SK-N-SH (cell line): ENCODE data around the gene NT5DC3. TPM values are rescaled to one million over a fixed set of nuclear protein-coding genes. Genes with fewer than 3 reads are reported as not detected.

Experiments
- CTCF ChIA-PET: fragments of 300-600, 350-600 bp; formaldehyde crosslinking; extraction: SDS; loops from one replicate; lab custom pipeline; 2021; lab: Yijun Ruan, JAX
- POLR2A ChIA-PET: fragments of 350-600 bp; sonication (Branson Sonifier 250); formaldehyde crosslinking; extraction: SDS; loops from one replicate; lab custom pipeline; 2020; ENCODE audit warnings: antibody characterized with exemption, inconsistent platforms; lab: Yijun Ruan, JAX
- DNase-seq: peaks from one replicate; pipeline ENCODE4 v3.0.0; 2012
- H2AFZ ChIP-seq: fragments of 200-600 bp; sonication (generic); 2 replicates; pipeline ENCODE4 v1.8.1; 2016; ENCODE audit warnings: antibody characterized with exemption, mild to moderate bottlenecking, low read depth
- H3F3A ChIP-seq: fragments of 200-600 bp; sonication (generic); replicated peaks from 2 replicates; pipeline ENCODE3; 2016; ENCODE audit warnings: antibody characterized with exemption, mild to moderate bottlenecking; ENCODE audit not compliant: insufficient read depth
- H3K27ac ChIP-seq, 2 experiments: fragments of 200-500 bp in 1 of 2; fragments of 200-600 bp in 1 of 2; sonication (Bioruptor generic) in 1 of 2; sonication (generic), shearing (Covaris generic) in 1 of 2; 2 replicates each; pipeline versions ENCODE4 v1.5.1 to v1.6.1; 2014 to 2016; ENCODE audit warnings: low read depth in 2 of 2, inconsistent platforms in 1 of 2, low read length in 1 of 2, mild to moderate bottlenecking in 1 of 2, mixed read lengths in 1 of 2
- H3K27me3 ChIP-seq: fragments of 200-600 bp; sonication (generic), shearing (Covaris generic); 2 replicates; pipeline ENCODE4 v1.6.1; 2016; ENCODE audit warnings: mixed run types; ENCODE audit not compliant: insufficient read depth
- H3K36me3 ChIP-seq, 2 experiments: fragments of 200-500 bp in 1 of 2; fragments of 200-600 bp in 1 of 2; sonication (Bioruptor generic) in 1 of 2; sonication (generic) in 1 of 2; replicated peaks in 1 of 2; 2 replicates each; pipeline versions ENCODE3 to v1.5.1; 2014 to 2016; ENCODE audit warnings: low read length in 1 of 2, mild to moderate bottlenecking in 1 of 2; ENCODE audit not compliant: insufficient read depth in 2 of 2, control insufficient read depth in 1 of 2
- H3K4me1 ChIP-seq, 2 experiments: fragments of 200-500 bp in 1 of 2; fragments of 200-600 bp in 1 of 2; sonication (Bioruptor generic) in 1 of 2; sonication (generic), shearing (Covaris generic) in 1 of 2; 2 replicates each; pipeline versions ENCODE4 v1.5.1 to v1.6.1; 2014 to 2016; ENCODE audit warnings: low read depth in 1 of 2, low read length in 1 of 2, mixed run types in 1 of 2; ENCODE audit not compliant: insufficient read depth in 2 of 2, control insufficient read depth in 1 of 2
- H3K4me2 ChIP-seq: fragments of 200-600 bp; sonication (generic), shearing (Covaris generic); 2 replicates; pipeline ENCODE4 v1.6.1; 2017; ENCODE audit warnings: mixed run types
- H3K4me3 ChIP-seq, 2 experiments: fragments of 200-500 bp in 1 of 2; fragments of 200-600 bp in 1 of 2; sonication (Bioruptor generic) in 1 of 2; sonication (generic), shearing (Covaris generic) in 1 of 2; 2 replicates each; pipeline versions ENCODE4 v1.5.1 to v1.8.1; 2014 to 2016; ENCODE audit warnings: low read depth in 2 of 2, inconsistent platforms in 1 of 2, low read length in 1 of 2, mild to moderate bottlenecking in 1 of 2, mixed read lengths in 1 of 2, moderate library complexity in 1 of 2
- H3K79me2 ChIP-seq: fragments of 200-600 bp; sonication (generic); 2 replicates; pipeline ENCODE4 v1.8.1; 2017; ENCODE audit warnings: mild to moderate bottlenecking; ENCODE audit not compliant: insufficient read depth
- H3K9ac ChIP-seq: fragments of 200-600 bp; sonication (generic); 2 replicates; pipeline ENCODE4 v1.6.1; 2017; ENCODE audit warnings: mixed run types
- H3K9me2 ChIP-seq: fragments of 200-600 bp; sonication (generic); 2 replicates; pipeline ENCODE4 v1.6.1; 2017; ENCODE audit warnings: mixed run types
- H3K9me3 ChIP-seq: fragments of 200-600 bp; sonication (generic); 2 replicates; pipeline ENCODE4 v1.6.1; 2017; ENCODE audit warnings: mixed run types, mild to moderate bottlenecking, moderate library complexity
- H4K20me1 ChIP-seq: fragments of 200-600 bp; sonication (generic); 2 replicates; pipeline ENCODE4 v1.6.1; 2017; ENCODE audit warnings: mild to moderate bottlenecking, mixed run types; ENCODE audit not compliant: insufficient read depth
- CHD2 ChIP-seq: fragments of 150-350 bp; IDR thresholded peaks from 2 replicates; pipeline ENCODE4 v1.6.1; 2018; ENCODE audit warnings: low read length; ENCODE audit not compliant: partially characterized antibody
- ELF1 ChIP-seq: IDR thresholded peaks from 2 replicates; pipeline ENCODE4 v1.4.0; 2012
- EP300 ChIP-seq, 2 experiments: IDR thresholded peaks; 2 replicates each; pipeline versions ENCODE4 v1.4.0 to v1.6.1; 2012; ENCODE audit warnings: borderline replicate concordance in 1 of 2, low read depth in 1 of 2, low read length in 1 of 2
- EZH2phosphoT487 ChIP-seq: fragments of 200-600 bp; sonication (generic); IDR thresholded peaks from 2 replicates; pipeline ENCODE4 v1.6.1; 2017; ENCODE audit warnings: low read depth, mixed run types, mild to moderate bottlenecking, antibody characterized with exemption, moderate library complexity, borderline replicate concordance
- IRF3 ChIP-seq: fragments of 150-350 bp; IDR thresholded peaks from 2 replicates; pipeline ENCODE4 v1.6.1; 2016; ENCODE audit warnings: mild to moderate bottlenecking, low read depth, low read length
- MXI1 ChIP-seq: IDR thresholded peaks from 2 replicates; pipeline ENCODE4 v1.6.1; 2012; ENCODE audit warnings: mild to moderate bottlenecking, low read depth, low read length, improper control_type of control experiment
- PBX3 ChIP-seq: IDR thresholded peaks from 2 replicates; pipeline ENCODE4; 2012
- POLR2AphosphoS5 ChIP-seq: IDR thresholded peaks from 2 replicates; pipeline ENCODE4 v1.6.1; 2012; ENCODE audit warnings: low read depth, low read length
- RFX5 ChIP-seq: IDR thresholded peaks from 2 replicates; pipeline ENCODE4 v1.6.1; 2012; ENCODE audit warnings: mild to moderate bottlenecking, improper control_type of control experiment, low read length
- SIN3A ChIP-seq: IDR thresholded peaks from 2 replicates; pipeline ENCODE4 v1.6.1; 2012; ENCODE audit warnings: low read depth, mild to moderate bottlenecking, low read length, moderate library complexity, borderline replicate concordance
- SMC3 ChIP-seq: IDR thresholded peaks from 2 replicates; pipeline ENCODE4 v1.6.1; 2012; ENCODE audit warnings: low read depth, low read length, improper control_type of control experiment
- TAF1 ChIP-seq: IDR thresholded peaks from 2 replicates; pipeline ENCODE4 v1.6.1; 2012; ENCODE audit warnings: low read depth, mild to moderate bottlenecking, low read length, moderate library complexity, borderline replicate concordance
- USF2 ChIP-seq: fragments of 150-350 bp; IDR thresholded peaks from 2 replicates; pipeline ENCODE4 v1.6.1; 2017; ENCODE audit warnings: antibody characterized with exemption, low read length, low read depth, borderline replicate concordance
- polyA plus RNA-seq, 3 experiments: library from polyadenylated mRNA; depleted of rRNA; stranded (reverse); fragments of >200 nt; gene quantifications; 2 replicates each; pipeline ENCODE4 v1.2.3, GENCODE V29; 2012
- TF ChIP-seq, protein P1 (sequence below): IDR thresholded peaks from 2 replicates; pipeline ENCODE4 v1.6.1; 2012; ENCODE audit warnings: mild to moderate bottlenecking, low read depth, low read length, moderate library complexity
- TF ChIP-seq, protein P2 (sequence below): IDR thresholded peaks from 2 replicates; pipeline ENCODE4 v1.4.0; 2012; ENCODE audit warnings: low read depth, borderline replicate concordance

The NT5DC3 gene
- polyA plus RNA-seq, 1 of the 3 experiments (the other 2 are of a cell fraction): 11.0 TPM

- TF ChIP-seq EZH2phosphoT487 (no peak), SIN3A (no peak), CHD2 (no peak)
These were observed 49.6 kb downstream of the NT5DC3 start (continued) for GRCh38 chr12:103791350-103791920.

GRCh38 chr12:103786201-103786600 lies 54.8 kb downstream of the NT5DC3 start:
- TF ChIP-seq MXI1 (no peak), IRF3 (no peak), USF2 (no peak), ELF1 (no peak), TAF1 (no peak), EP300 (IDR thresholded peaks at IDR 0.05; ENCODE audit: borderline replicate concordance in 1 of 2, low read depth in 1 of 2, low read length in 1 of 2) (no peak), SMC3 (no peak), RFX5 (no peak), CHD2 (no peak), PBX3 (no peak), POLR2AphosphoS5 (no peak)
- TF ChIP-seq, protein P1, sequence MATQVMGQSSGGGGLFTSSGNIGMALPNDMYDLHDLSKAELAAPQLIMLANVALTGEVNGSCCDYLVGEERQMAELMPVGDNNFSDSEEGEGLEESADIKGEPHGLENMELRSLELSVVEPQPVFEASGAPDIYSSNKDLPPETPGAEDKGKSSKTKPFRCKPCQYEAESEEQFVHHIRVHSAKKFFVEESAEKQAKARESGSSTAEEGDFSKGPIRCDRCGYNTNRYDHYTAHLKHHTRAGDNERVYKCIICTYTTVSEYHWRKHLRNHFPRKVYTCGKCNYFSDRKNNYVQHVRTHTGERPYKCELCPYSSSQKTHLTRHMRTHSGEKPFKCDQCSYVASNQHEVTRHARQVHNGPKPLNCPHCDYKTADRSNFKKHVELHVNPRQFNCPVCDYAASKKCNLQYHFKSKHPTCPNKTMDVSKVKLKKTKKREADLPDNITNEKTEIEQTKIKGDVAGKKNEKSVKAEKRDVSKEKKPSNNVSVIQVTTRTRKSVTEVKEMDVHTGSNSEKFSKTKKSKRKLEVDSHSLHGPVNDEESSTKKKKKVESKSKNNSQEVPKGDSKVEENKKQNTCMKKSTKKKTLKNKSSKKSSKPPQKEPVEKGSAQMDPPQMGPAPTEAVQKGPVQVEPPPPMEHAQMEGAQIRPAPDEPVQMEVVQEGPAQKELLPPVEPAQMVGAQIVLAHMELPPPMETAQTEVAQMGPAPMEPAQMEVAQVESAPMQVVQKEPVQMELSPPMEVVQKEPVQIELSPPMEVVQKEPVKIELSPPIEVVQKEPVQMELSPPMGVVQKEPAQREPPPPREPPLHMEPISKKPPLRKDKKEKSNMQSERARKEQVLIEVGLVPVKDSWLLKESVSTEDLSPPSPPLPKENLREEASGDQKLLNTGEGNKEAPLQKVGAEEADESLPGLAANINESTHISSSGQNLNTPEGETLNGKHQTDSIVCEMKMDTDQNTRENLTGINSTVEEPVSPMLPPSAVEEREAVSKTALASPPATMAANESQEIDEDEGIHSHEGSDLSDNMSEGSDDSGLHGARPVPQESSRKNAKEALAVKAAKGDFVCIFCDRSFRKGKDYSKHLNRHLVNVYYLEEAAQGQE: no peak
- TF ChIP-seq, protein P2, sequence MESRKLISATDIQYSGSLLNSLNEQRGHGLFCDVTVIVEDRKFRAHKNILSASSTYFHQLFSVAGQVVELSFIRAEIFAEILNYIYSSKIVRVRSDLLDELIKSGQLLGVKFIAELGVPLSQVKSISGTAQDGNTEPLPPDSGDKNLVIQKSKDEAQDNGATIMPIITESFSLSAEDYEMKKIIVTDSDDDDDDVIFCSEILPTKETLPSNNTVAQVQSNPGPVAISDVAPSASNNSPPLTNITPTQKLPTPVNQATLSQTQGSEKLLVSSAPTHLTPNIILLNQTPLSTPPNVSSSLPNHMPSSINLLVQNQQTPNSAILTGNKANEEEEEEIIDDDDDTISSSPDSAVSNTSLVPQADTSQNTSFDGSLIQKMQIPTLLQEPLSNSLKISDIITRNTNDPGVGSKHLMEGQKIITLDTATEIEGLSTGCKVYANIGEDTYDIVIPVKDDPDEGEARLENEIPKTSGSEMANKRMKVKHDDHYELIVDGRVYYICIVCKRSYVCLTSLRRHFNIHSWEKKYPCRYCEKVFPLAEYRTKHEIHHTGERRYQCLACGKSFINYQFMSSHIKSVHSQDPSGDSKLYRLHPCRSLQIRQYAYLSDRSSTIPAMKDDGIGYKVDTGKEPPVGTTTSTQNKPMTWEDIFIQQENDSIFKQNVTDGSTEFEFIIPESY: no peak
- Histone ChIP-seq H4K20me1 (no peaks in the 10 kb centered on the region), H3K36me3 (peaks cover 18 to 37% of the 10 kb centered on the region in 2 experiments)

More at GRCh38 chr12:103786201-103786600, 54.8 kb downstream of the NT5DC3 start:
- CTCF ChIA-PET: interaction anchor here (0.7 kb wide), 1 partner anchor 9 kb away, joined by 3 read pairs; no protein-coding TSS in a partner anchor
- H3K4me3 ChIP-seq: no peak overlapping the region
- POLR2A ChIA-PET: no interaction called here
- no peak overlapping the region for H3K27ac ChIP-seq
- H3F3A ChIP-seq: peaks cover 7% of the 10 kb centered on the region
- H3K4me2 ChIP-seq: no peak overlapping the region
- H3K9me2 ChIP-seq: no peaks in the 10 kb centered on the region
- H3K79me2 ChIP-seq: no peaks in the 10 kb centered on the region
- H3K4me1 ChIP-seq: no peaks in the 10 kb centered on the region
- no peaks in the 10 kb centered on the region for H3K27me3 ChIP-seq
- DNase-seq: no peak
- no peak overlapping the region for H2AFZ ChIP-seq
- no peak overlapping the region for H3K9ac ChIP-seq
- no peaks in the 10 kb centered on the region for H3K9me3 ChIP-seq
